ENCODE results near the gene NOA1.
A peak's percentile ranks its signal among the peaks of the same experiment; 100 is the strongest.

Gene NOA1

GRCh38 chr4:56977321-56978012 lies at the start of gene NOA1:
Gene NOA1 (minus strand): TSS chr4:56977606. CDS start chr4:56977585, 21 bp downstream.
- peak; percentile 85 to 98 (median 94) for DNase-seq

- DNase-seq = no peak
These were observed 45.7 kb upstream of the NOA1 start for GRCh38 chr4:57023104-57023503.

GRCh38 chr4:57020467-57021101 lies 43.2 kb upstream of the NOA1 start:
- DNase-seq = no peak

- no peak for DNase-seq
These were observed 41.6 kb upstream of the NOA1 start for GRCh38 chr4:57018980-57019379.

- no peak for DNase-seq
These were observed 36.2 kb upstream of the NOA1 start for GRCh38 chr4:57013543-57014120.

- no peak for DNase-seq
These were observed 22.3 kb upstream of the NOA1 start for GRCh38 chr4:56999751-57000150.

GRCh38 chr4:56995525-56995924 lies 18.1 kb upstream of the NOA1 start:
- peak; percentile 1 to 86 (median 67) for DNase-seq

- no peak for DNase-seq
These were observed 12.9 kb upstream of the NOA1 start for GRCh38 chr4:56990109-56990905.

- DNase-seq = no peak
These were observed 9.5 kb upstream of the NOA1 start for GRCh38 chr4:56986952-56987351.

GRCh38 chr4:56986192-56986591 lies 8.8 kb upstream of the NOA1 start:
- DNase-seq = no peak

GRCh38 chr4:56981795-56982201 lies 4.4 kb upstream of the NOA1 start:
- DNase-seq = no peak

- no peak for DNase-seq
These were observed 2.1 kb upstream of the NOA1 start for GRCh38 chr4:56979421-56980072.

GRCh38 chr4:56978750-56979303 lies 1.4 kb upstream of the NOA1 start, which contains the start of gene POLR2B:
Gene POLR2B (plus strand): TSS chr4:56978896. CDS start chr4:56978986, 90 bp downstream.
- peak; percentile 52 to 92 (median 86) for DNase-seq

- peak in 4 of 14 donors; percentile 41 to 74 (median 50) for DNase-seq
These were observed 527 bp downstream of the NOA1 start for GRCh38 chr4:56976837-56977320.

GRCh38 chr4:56976283-56976836 lies 1.0 kb downstream of the NOA1 start:
- peak in 1 of 14 donors; percentile 39 for DNase-seq

GRCh38 chr4:56973336-56973735 lies 4.1 kb downstream of the NOA1 start:
- no peak for DNase-seq

- no peak for DNase-seq
These were observed 4.6 kb downstream of the NOA1 start for GRCh38 chr4:56972809-56973208.

- DNase-seq = no peak
These were observed 5.0 kb downstream of the NOA1 start for GRCh38 chr4:56972389-56972788.

GRCh38 chr4:56971383-56971782 lies 6.0 kb downstream of the NOA1 start:
- no peak for DNase-seq

- DNase-seq = no peak
These were observed 16.3 kb downstream of the NOA1 start for GRCh38 chr4:56961107-56961500.

GRCh38 chr4:56959100-56959499 lies 18.3 kb downstream of the NOA1 start:
- no peak for DNase-seq
